Retina (tissue), 1 donor: ENCODE data around the gene RHO.

Source experiments
- DNase-seq: peaks from one replicate; pipeline ENCODE4 v3.0.0-alpha.2; 2016

The RHO gene

GRCh38 chr3:129548104-129548965 lies 19.9 kb downstream of the RHO start:
- DNase-seq, result no peak

- DNase-seq, result no peak
Observed at GRCh38 chr3:129549006-129549800, 20.8 kb downstream of the RHO start.

- DNase-seq, result no peak
Observed at GRCh38 chr3:129549805-129550204, 21.4 kb downstream of the RHO start.

GRCh38 chr3:129552287-129553050 lies 24.0 kb downstream of the RHO start:
- DNase-seq, result no peak

- no peak for DNase-seq
Observed at GRCh38 chr3:129553171-129553570, 24.7 kb downstream of the RHO start.

- no peak for DNase-seq
Observed at GRCh38 chr3:129553719-129554118, 25.3 kb downstream of the RHO start.

GRCh38 chr3:129554356-129555152 lies 26.1 kb downstream of the RHO start:
- DNase-seq, result no peak

GRCh38 chr3:129555153-129555550 lies 26.7 kb downstream of the RHO start:
- DNase-seq, result no peak

GRCh38 chr3:129555616-129556357 lies 27.3 kb downstream of the RHO start:
- no peak for DNase-seq

- DNase-seq, result no peak
Observed at GRCh38 chr3:129556358-129556695, 27.9 kb downstream of the RHO start.

GRCh38 chr3:129556890-129557547 lies 28.6 kb downstream of the RHO start:
- no peak for DNase-seq

GRCh38 chr3:129557548-129557894 lies 29.1 kb downstream of the RHO start:
- DNase-seq, result no peak

GRCh38 chr3:129558081-129558771 lies 29.8 kb downstream of the RHO start:
- no peak for DNase-seq

- DNase-seq, result no peak
Observed at GRCh38 chr3:129558772-129559564, 30.5 kb downstream of the RHO start.

- DNase-seq, result no peak
Observed at GRCh38 chr3:129559565-129560079, 31.2 kb downstream of the RHO start.

- DNase-seq, result no peak
Observed at GRCh38 chr3:129560269-129560787, 31.9 kb downstream of the RHO start.

- peak; percentile 72 for DNase-seq
Observed at GRCh38 chr3:129560911-129561594, 32.6 kb downstream of the RHO start.

GRCh38 chr3:129561619-129562248 lies 33.3 kb downstream of the RHO start:
- no peak for DNase-seq
